IMR-90 (cell line): ENCODE results near the gene NUDCD3. TPM values are rescaled to one million over a fixed set of nuclear protein-coding genes. Genes with fewer than 3 reads are reported as not detected.

ENCODE experiments used
- ATAC-seq: fragments of 200-7000 bp; cut with Tn5 transposase; 2 replicates; pipeline ENCODE4 v1.9.1; 2020; ENCODE audit warnings: low read depth, mild to moderate bottlenecking, moderate library complexity
- BruUV-seq: library from RNA; stranded (reverse); fragments of 400-500 nt; replicated peaks from 2 replicates; lab custom pipeline; 2021; lab: Mats Ljungman, UMichigan
- CTCF ChIA-PET: fragments of 300-600 bp; formaldehyde crosslinking; extraction: SDS; loops from one replicate; lab custom pipeline; 2021; ENCODE audit warnings: antibody characterized with exemption; lab: Yijun Ruan, JAX
- POLR2A ChIA-PET: fragments of 300-600 bp; sonication (Branson Sonifier 250); formaldehyde crosslinking; loops from one replicate; lab custom pipeline; 2022; ENCODE audit warnings: antibody characterized with exemption; ENCODE audit not compliant: unreplicated experiment; lab: Charles Lee
- DNase-seq: peaks from one replicate; pipeline ENCODE4 v3.0.0; 2013
- H2AFZ ChIP-seq: replicated peaks from 2 replicates; pipeline ENCODE3; 2013; ENCODE audit warnings: low read length, mild to moderate bottlenecking; ENCODE audit not compliant: poor library complexity
- H2AK5ac ChIP-seq: 2 replicates; pipeline ENCODE4 v1.6.1; 2013; ENCODE audit warnings: low read depth, low read length, inconsistent platforms
- H2AK9ac ChIP-seq: replicated peaks from 2 replicates; pipeline ENCODE3; 2013; ENCODE audit warnings: mild to moderate bottlenecking, low read depth, low read length, moderate library complexity; ENCODE audit not compliant: poor library complexity
- H2BK120ac ChIP-seq: 2 replicates; pipeline ENCODE4 v1.6.1; 2013; ENCODE audit warnings: low read depth, low read length, inconsistent platforms
- H2BK15ac ChIP-seq: 3 replicates; pipeline ENCODE4 v1.6.1; 2013; ENCODE audit warnings: low read depth, low read length, inconsistent platforms
- H2BK20ac ChIP-seq: 2 replicates; pipeline ENCODE4 v1.6.1; 2013; ENCODE audit warnings: low read depth, mild to moderate bottlenecking, inconsistent platforms, low read length, moderate library complexity
- H2BK5ac ChIP-seq: 2 replicates; pipeline ENCODE4 v1.6.1; 2013; ENCODE audit warnings: mild to moderate bottlenecking, low read depth, low read length, inconsistent platforms; ENCODE audit not compliant: poor library complexity, severe bottlenecking
- H3K14ac ChIP-seq: replicated peaks from 2 replicates; pipeline ENCODE4 v1.6.1; 2013; ENCODE audit warnings: low read depth, low read length, inconsistent platforms
- H3K18ac ChIP-seq: 2 replicates; pipeline ENCODE4 v1.6.1; 2013; ENCODE audit warnings: low read depth, low read length, control low read depth
- H3K23ac ChIP-seq: 2 replicates; pipeline ENCODE4 v1.6.1; 2013; ENCODE audit warnings: low read depth, low read length, inconsistent platforms
- H3K27ac ChIP-seq: 2 replicates; pipeline ENCODE4 v1.5.1; 2013; ENCODE audit warnings: mild to moderate bottlenecking, control low read depth, low read length; ENCODE audit not compliant: insufficient read depth
- H3K27me3 ChIP-seq: 2 replicates; pipeline ENCODE4 v1.6.1; 2013; ENCODE audit warnings: low read length; ENCODE audit not compliant: control insufficient read depth, insufficient read depth
- H3K36me3 ChIP-seq: 2 replicates; pipeline ENCODE4 v1.6.1; 2013; ENCODE audit warnings: low read length, mixed read lengths; ENCODE audit not compliant: control insufficient read depth, insufficient read depth
- H3K4ac ChIP-seq: 2 replicates; pipeline ENCODE4 v1.6.1; 2013; ENCODE audit warnings: low read depth, low read length, inconsistent platforms
- H3K4me1 ChIP-seq: 2 replicates; pipeline ENCODE4 v1.6.1; 2013; ENCODE audit warnings: low read length, mixed read lengths; ENCODE audit not compliant: control insufficient read depth, insufficient read depth
- H3K4me2 ChIP-seq: 2 replicates; pipeline ENCODE4 v1.6.1; 2013; ENCODE audit warnings: low read depth, mild to moderate bottlenecking, control low read depth, low read length, moderate library complexity
- H3K4me3 ChIP-seq: 2 replicates; pipeline ENCODE4 v1.5.1; 2013; ENCODE audit warnings: low read depth, mild to moderate bottlenecking, control low read depth, low read length, moderate library complexity; ENCODE audit not compliant: insufficient read depth
- H3K56ac ChIP-seq: 2 replicates; pipeline ENCODE4 v1.6.1; 2013; ENCODE audit warnings: low read length, inconsistent platforms; ENCODE audit not compliant: insufficient read depth; ENCODE audit errors: extremely low read depth
- H3K79me1 ChIP-seq, 2 experiments: 2 replicates each; pipeline ENCODE4 v1.6.1; 2013; ENCODE audit warnings: low read length in 2 of 2, inconsistent platforms in 1 of 2, low read depth in 1 of 2
- H3K9ac ChIP-seq: 2 replicates; pipeline ENCODE4 v1.6.1; 2013; ENCODE audit warnings: low read depth, low read length, control low read depth
- H3K9me1 ChIP-seq: 2 replicates; pipeline ENCODE4 v1.6.1; 2013; ENCODE audit warnings: low read length, inconsistent platforms; ENCODE audit not compliant: insufficient read depth
- H3K9me3 ChIP-seq: 2 replicates; pipeline ENCODE4 v1.6.1; 2013; ENCODE audit warnings: low read length; ENCODE audit not compliant: control insufficient read depth, insufficient read depth
- H4K20me1 ChIP-seq: 2 replicates; pipeline ENCODE4 v1.6.1; 2013; ENCODE audit warnings: low read length, inconsistent platforms; ENCODE audit not compliant: insufficient read depth
- H4K5ac ChIP-seq: 2 replicates; pipeline ENCODE4 v1.6.1; 2013; ENCODE audit warnings: mild to moderate bottlenecking, low read depth, low read length, control low read depth
- H4K8ac ChIP-seq, 2 experiments: 2 replicates each; pipeline ENCODE4 v1.6.1; 2013; ENCODE audit warnings: low read depth in 2 of 2, low read length in 2 of 2, control low read depth in 1 of 2, inconsistent platforms in 1 of 2
- H4K91ac ChIP-seq: 2 replicates; pipeline ENCODE4 v1.6.1; 2013; ENCODE audit warnings: low read depth, low read length, inconsistent platforms; ENCODE audit not compliant: insufficient read depth
- MAFK ChIP-seq: IDR thresholded peaks from 2 replicates; pipeline ENCODE4 v1.6.1; 2012; ENCODE audit warnings: low read depth, low read length, improper control_type of control experiment
- NFE2L2 ChIP-seq: fragments of 150-350 bp; IDR thresholded peaks from 2 replicates; pipeline ENCODE4 v1.6.1; 2016; ENCODE audit warnings: low read depth, mild to moderate bottlenecking, low read length
- POLR2A ChIP-seq: IDR thresholded peaks from 2 replicates; pipeline ENCODE4 v1.6.1; 2012; ENCODE audit warnings: mild to moderate bottlenecking, low read depth, low read length
- SMC3 ChIP-seq: fragments of 150-350 bp; IDR thresholded peaks from 2 replicates; pipeline ENCODE4 v1.6.1; 2016; ENCODE audit warnings: low read depth, mild to moderate bottlenecking, antibody characterized with exemption, low read length, moderate library complexity
- whole genome bisulfite sequencing, 2 experiments: methylation state at CpG; one replicate each; pipeline versions ENCODE4 v1.1.5 to v1.1.7; 2013; ENCODE audit warnings: missing lambda C conversion rate in 2 of 2; ENCODE audit not compliant: insufficient read length in 1 of 2; ENCODE audit errors: extremely low coverage in 2 of 2; 5-methylcytosine and 5-hydroxymethylcytosine counted together
- dilution Hi-C: fragments of 300-500 bp; cut with HindIII; formaldehyde crosslinking; loops from one replicate; pipeline ENCODE4 v1.14.3; 2018; ENCODE audit warnings: low sequenced_read_pairs; ENCODE audit not compliant: unreplicated experiment
- in situ Hi-C: fragments of 300-500 bp; cut with MboI; formaldehyde crosslinking; loops from 3 replicates; pipeline ENCODE4 v1.14.3; 2019; ENCODE audit warnings: low sequenced_read_pairs, inconsistent platforms, mixed read lengths
- intact Hi-C: fragments of 100-400 bp; cut with micrococcal nuclease; formaldehyde crosslinking; loops from 2 replicates; pipeline ENCODE4 v1.10.0; 2022
- polyA plus RNA-seq, 3 experiments: library from polyadenylated mRNA; depleted of rRNA; stranded (reverse); fragments of >200 nt; gene quantifications; 2 replicates each; pipeline ENCODE4 v1.2.3, GENCODE V29; 2012; ENCODE audit warnings: low replicate concordance in 1 of 3
- total RNA-seq: library from RNA; depleted of rRNA; stranded (reverse); fragments of >200 nt; gene quantifications from 2 replicates; pipeline ENCODE4 v1.2.3, GENCODE V29; 2012

The NUDCD3 gene
- total and polyA plus RNA-seq, 2 of the 4 experiments (the other 2 are of a cell fraction) = 49.5 to 76.0 TPM

GRCh38 chr7:44518761-44519160, 28.3 kb upstream of the NUDCD3 start:
- no peak overlapping the region for H2BK120ac ChIP-seq
- no peak overlapping the region for H2BK15ac ChIP-seq
- no peak for DNase-seq
- intact Hi-C loops (no loop called here), in situ Hi-C loops (no loop called here), dilution Hi-C loops (no loop called here)
- POLR2A ChIA-PET = no interaction called here
- H3K27me3 ChIP-seq = peaks cover 33% of the 10 kb centered on the region
- ATAC-seq = no peak
- no peak overlapping the region for H4K8ac ChIP-seq
- H4K91ac ChIP-seq = no peak overlapping the region
- no peak overlapping the region for H3K9ac ChIP-seq
- no peak overlapping the region for H2AFZ ChIP-seq
- no peak overlapping the region for H3K14ac ChIP-seq
- no peak overlapping the region for H3K27ac ChIP-seq
- H3K4me3 ChIP-seq = no peak overlapping the region
- no peak overlapping the region for H4K5ac ChIP-seq
- H3K23ac ChIP-seq = no peak overlapping the region
- H3K9me1 ChIP-seq = no peaks in the 10 kb centered on the region; the same call in 1 of the 2 replicates
- 80% methylated on average over 1 of the region's 3 CpGs; no CpG with 5 or more reads in 1 of the 2 experiments for WGBS, 2 experiments
- no peak overlapping the region for H2BK20ac ChIP-seq
- no peak overlapping the region for H2AK5ac ChIP-seq
- no peak overlapping the region for H3K18ac ChIP-seq
- no peak overlapping the region for H3K4me2 ChIP-seq
- H3K79me1 ChIP-seq = no peaks in the 10 kb centered on the region
- BruUV-seq = no TSS peak
- CTCF ChIA-PET = interaction anchor here (0.5 kb wide), 1 partner anchor 35 kb away, joined by 3 read pairs; no protein-coding TSS in a partner anchor
- H3K56ac ChIP-seq = no peak overlapping the region
- H4K20me1 ChIP-seq = no peaks in the 10 kb centered on the region
- no peak overlapping the region for H2AK9ac ChIP-seq
- H3K4ac ChIP-seq = no peak overlapping the region
- H3K4me1 ChIP-seq = no peaks in the 10 kb centered on the region
- TF ChIP-seq NFE2L2 (no peak), MAFK (no peak), SMC3 (no peak), POLR2A (no peak)
- H2BK5ac ChIP-seq = no peak overlapping the region
- no peaks in the 10 kb centered on the region for H3K9me3 ChIP-seq
- H3K36me3 ChIP-seq = no peaks in the 10 kb centered on the region
